K562 (cell line): ENCODE results near the gene ZYG11A. TPM values are rescaled to one million over a fixed set of nuclear protein-coding genes. Genes with fewer than 3 reads are reported as not detected.

Experiments used
- ARHGAP35 ChIP-seq: fragments of 450-650 bp; IDR thresholded peaks from 2 replicates; pipeline ENCODE4 v1.6.1; 2018; ENCODE audit not compliant: partially characterized antibody
- IFI16 ChIP-seq: fragments of 250-450 bp; sonication (Bioruptor Pico); IDR thresholded peaks from 2 replicates; pipeline ENCODE4 v2.1.2; 2022; ENCODE audit warnings: mild to moderate bottlenecking, inconsistent platforms
- MEIS2 ChIP-seq: fragments of 450-650 bp; IDR thresholded peaks from 2 replicates; pipeline ENCODE4 v1.6.1; 2014; ENCODE audit warnings: mild to moderate bottlenecking; ENCODE audit not compliant: partially characterized antibody
- NONO ChIP-seq, 2 experiments: fragments of 200-400 bp in 1 of 2; fragments of 450-650 bp in 1 of 2; formaldehyde crosslinking in 1 of 2; IDR thresholded peaks; 2 replicates each; pipeline ENCODE4 v1.6.1; 2017; ENCODE audit warnings: low read depth in 2 of 2, mild to moderate bottlenecking in 2 of 2, moderate library complexity in 2 of 2, low read length in 1 of 2
- RB1 ChIP-seq: fragments of 450-650 bp; IDR thresholded peaks from 2 replicates; pipeline ENCODE4 v1.6.1; 2017; ENCODE audit warnings: low read depth, mild to moderate bottlenecking
- SMAD1 ChIP-seq: fragments of 150-350 bp; IDR thresholded peaks from 2 replicates; pipeline ENCODE4 v1.6.1; 2014; ENCODE audit warnings: low read length, low read depth; ENCODE audit not compliant: partially characterized antibody
- ZNF143 ChIP-seq: sonication (generic); formaldehyde crosslinking; IDR thresholded peaks from 2 replicates; pipeline ENCODE4 v1.9.0; 2022; ENCODE audit warnings: mild to moderate bottlenecking, missing genetic modification reagents
- ZNF217 ChIP-seq: sonication (generic); formaldehyde crosslinking; IDR thresholded peaks from 2 replicates; pipeline ENCODE4 v1.8.0; 2022; ENCODE audit warnings: mild to moderate bottlenecking, missing genetic modification reagents
- ZNF408 ChIP-seq: fragments of 250-450 bp; sonication (Bioruptor Pico); IDR thresholded peaks from 2 replicates; pipeline ENCODE4 v1.4.0; 2020; ENCODE audit warnings: low read depth, mild to moderate bottlenecking, moderate library complexity
- polyA plus RNA-seq, 8 experiments: library from polyadenylated mRNA; depleted of rRNA in 4 of 8; stranded (reverse) in 5 of 8; unstranded in 3 of 8; fragments of >200 nt; fragmentation: Nextera tagmentation in 2 of 8; fragmentation: Illumina TruSeq in 1 of 8; extraction: Ambion mirVana in 2 of 8; extraction: Trizol in 1 of 8; gene quantifications; 2 replicates each; pipeline versions ENCODE4 v1.2.1 to v1.2.3, GENCODE V29; 2011 to 2014; ENCODE audit warnings: inconsistent platforms in 1 of 8, missing spikeins in 1 of 8
- total RNA-seq, 7 experiments: library from RNA; depleted of rRNA in 6 of 7; stranded (reverse); fragments of >200 nt in 6 of 7; fragmentation: Illumina TruSeq in 2 of 7; extraction: Trizol in 2 of 7; gene quantifications; 2 replicates each; pipeline versions ENCODE4 v1.2.1 to v1.2.3, GENCODE V29; 2011 to 2021; ENCODE audit warnings: low replicate concordance in 1 of 7
- TF ChIP-seq, protein P1 (sequence below): sonication (generic); formaldehyde crosslinking; IDR thresholded peaks from 2 replicates; pipeline ENCODE4 v1.8.0; 2022; ENCODE audit warnings: mild to moderate bottlenecking, missing genetic modification reagents
- TF ChIP-seq, protein P2 (sequence below): fragments of 250-450 bp; sonication (Bioruptor Pico); IDR thresholded peaks from 2 replicates; pipeline ENCODE4 v1.4.0; 2020; ENCODE audit warnings: borderline replicate concordance
- TF ChIP-seq, protein P3 (sequence below): fragments of 250-450 bp; sonication (Bioruptor Pico); IDR thresholded peaks from 2 replicates; pipeline ENCODE4 v1.8.0; 2022; ENCODE audit warnings: inconsistent platforms

ZYG11A gene
- total and polyA plus RNA-seq, 9 of the 15 experiments (the other 6 are each of a cell fraction or from before 2014, with no cell fraction given): 4.5 to 21.9 (median 14.0) TPM

DNA sequence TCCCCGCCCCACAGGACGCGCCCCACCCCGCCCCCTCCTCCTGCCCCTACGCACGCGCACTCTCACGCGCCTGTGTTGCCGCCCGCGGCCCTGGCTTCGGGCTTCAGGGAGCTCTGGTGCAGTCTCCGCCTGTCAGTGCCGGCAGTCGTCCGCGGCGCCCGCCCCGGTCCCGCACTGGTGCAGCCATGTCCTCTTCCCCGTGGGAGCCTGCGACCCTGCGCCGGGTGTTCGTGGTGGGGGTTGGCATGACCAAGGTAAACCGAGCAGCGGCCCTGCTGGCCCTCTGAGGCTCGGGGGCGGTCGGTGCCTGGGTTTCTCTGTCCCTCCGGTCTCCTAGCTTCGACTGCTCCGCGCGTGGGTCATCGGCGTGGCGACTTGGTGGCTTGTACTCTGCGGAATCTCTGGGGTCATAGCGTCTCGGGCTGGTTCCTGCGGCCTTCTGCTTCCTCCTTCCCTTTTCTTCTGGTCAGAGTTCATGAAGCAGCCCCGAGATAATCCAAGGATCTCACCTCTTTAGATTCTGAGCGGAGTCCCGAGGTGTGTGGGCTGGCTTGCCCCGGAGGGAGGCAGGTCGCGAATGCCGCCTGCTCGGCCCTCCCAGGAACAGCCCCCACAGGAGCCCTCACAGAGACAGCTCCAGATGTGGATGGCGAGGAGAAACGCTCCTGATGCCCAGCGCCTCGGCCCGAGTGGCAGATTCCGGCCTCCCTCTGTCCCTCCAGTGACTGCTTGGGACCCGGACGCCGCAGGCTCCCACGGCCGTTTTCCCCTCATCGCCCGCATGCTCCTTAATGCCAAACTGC, 84.9 kb downstream of the ZYG11A start, which contains the start of gene SCP2 (continued):
- TF ChIP-seq, protein P1, sequence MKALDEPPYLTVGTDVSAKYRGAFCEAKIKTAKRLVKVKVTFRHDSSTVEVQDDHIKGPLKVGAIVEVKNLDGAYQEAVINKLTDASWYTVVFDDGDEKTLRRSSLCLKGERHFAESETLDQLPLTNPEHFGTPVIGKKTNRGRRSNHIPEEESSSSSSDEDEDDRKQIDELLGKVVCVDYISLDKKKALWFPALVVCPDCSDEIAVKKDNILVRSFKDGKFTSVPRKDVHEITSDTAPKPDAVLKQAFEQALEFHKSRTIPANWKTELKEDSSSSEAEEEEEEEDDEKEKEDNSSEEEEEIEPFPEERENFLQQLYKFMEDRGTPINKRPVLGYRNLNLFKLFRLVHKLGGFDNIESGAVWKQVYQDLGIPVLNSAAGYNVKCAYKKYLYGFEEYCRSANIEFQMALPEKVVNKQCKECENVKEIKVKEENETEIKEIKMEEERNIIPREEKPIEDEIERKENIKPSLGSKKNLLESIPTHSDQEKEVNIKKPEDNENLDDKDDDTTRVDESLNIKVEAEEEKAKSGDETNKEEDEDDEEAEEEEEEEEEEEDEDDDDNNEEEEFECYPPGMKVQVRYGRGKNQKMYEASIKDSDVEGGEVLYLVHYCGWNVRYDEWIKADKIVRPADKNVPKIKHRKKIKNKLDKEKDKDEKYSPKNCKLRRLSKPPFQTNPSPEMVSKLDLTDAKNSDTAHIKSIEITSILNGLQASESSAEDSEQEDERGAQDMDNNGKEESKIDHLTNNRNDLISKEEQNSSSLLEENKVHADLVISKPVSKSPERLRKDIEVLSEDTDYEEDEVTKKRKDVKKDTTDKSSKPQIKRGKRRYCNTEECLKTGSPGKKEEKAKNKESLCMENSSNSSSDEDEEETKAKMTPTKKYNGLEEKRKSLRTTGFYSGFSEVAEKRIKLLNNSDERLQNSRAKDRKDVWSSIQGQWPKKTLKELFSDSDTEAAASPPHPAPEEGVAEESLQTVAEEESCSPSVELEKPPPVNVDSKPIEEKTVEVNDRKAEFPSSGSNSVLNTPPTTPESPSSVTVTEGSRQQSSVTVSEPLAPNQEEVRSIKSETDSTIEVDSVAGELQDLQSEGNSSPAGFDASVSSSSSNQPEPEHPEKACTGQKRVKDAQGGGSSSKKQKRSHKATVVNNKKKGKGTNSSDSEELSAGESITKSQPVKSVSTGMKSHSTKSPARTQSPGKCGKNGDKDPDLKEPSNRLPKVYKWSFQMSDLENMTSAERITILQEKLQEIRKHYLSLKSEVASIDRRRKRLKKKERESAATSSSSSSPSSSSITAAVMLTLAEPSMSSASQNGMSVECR (CRISPR knock-in tag): peak; percentile 60
- no peak for TF ChIP-seq ARHGAP35
- no peak for TF ChIP-seq MEIS2
- TF ChIP-seq SMAD1: no peak
- 0 out of 2 replicates have a peak, but pooled peaks have one; percentile 7 for TF ChIP-seq ZNF143 (CRISPR knock-in tag)
- TF ChIP-seq, protein P2, sequence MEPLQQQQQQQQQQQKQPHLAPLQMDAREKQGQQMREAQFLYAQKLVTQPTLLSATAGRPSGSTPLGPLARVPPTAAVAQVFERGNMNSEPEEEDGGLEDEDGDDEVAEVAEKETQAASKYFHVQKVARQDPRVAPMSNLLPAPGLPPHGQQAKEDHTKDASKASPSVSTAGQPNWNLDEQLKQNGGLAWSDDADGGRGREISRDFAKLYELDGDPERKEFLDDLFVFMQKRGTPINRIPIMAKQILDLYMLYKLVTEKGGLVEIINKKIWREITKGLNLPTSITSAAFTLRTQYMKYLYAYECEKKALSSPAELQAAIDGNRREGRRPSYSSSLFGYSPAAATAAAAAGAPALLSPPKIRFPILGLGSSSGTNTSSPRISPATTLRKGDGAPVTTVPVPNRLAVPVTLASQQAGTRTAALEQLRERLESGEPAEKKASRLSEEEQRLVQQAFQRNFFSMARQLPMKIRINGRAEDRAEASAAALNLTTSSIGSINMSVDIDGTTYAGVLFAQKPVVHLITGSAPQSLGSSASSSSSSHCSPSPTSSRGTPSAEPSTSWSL (CRISPR knock-in tag): no peak
- TF ChIP-seq, protein P3, sequence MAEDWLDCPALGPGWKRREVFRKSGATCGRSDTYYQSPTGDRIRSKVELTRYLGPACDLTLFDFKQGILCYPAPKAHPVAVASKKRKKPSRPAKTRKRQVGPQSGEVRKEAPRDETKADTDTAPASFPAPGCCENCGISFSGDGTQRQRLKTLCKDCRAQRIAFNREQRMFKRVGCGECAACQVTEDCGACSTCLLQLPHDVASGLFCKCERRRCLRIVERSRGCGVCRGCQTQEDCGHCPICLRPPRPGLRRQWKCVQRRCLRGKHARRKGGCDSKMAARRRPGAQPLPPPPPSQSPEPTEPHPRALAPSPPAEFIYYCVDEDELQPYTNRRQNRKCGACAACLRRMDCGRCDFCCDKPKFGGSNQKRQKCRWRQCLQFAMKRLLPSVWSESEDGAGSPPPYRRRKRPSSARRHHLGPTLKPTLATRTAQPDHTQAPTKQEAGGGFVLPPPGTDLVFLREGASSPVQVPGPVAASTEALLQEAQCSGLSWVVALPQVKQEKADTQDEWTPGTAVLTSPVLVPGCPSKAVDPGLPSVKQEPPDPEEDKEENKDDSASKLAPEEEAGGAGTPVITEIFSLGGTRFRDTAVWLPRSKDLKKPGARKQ (CRISPR knock-in tag): no peak
- TF ChIP-seq ZNF217: peak; percentile 37; the same call in 1 of the 2 replicates
- TF ChIP-seq ZNF408 (CRISPR knock-in tag): no peak
- peak; percentile 42 to 49; a peak in 2 of 4 replicates for TF ChIP-seq NONO (IDR thresholded peaks at IDR 0.05; ENCODE audit: low read depth in 2 of 2, low read length in 1 of 2)
- TF ChIP-seq IFI16: no peak
- TF ChIP-seq RB1: peak; percentile 23; the same call in 1 of the 2 replicates
